IMR-90 (cell line): ENCODE measurements around the gene LRP1-AS. TPM values are rescaled to one million over a fixed set of nuclear protein-coding genes. Genes with fewer than 3 reads are reported as not detected.

Experiments used
- ATAC-seq: fragments of 200-7000 bp; cut with Tn5 transposase; 2 replicates; pipeline ENCODE4 v1.9.1; 2020; ENCODE audit warnings: low read depth, mild to moderate bottlenecking, moderate library complexity
- BruUV-seq: library from RNA; stranded (reverse); fragments of 400-500 nt; replicated peaks from 2 replicates; lab custom pipeline; 2021; lab: Mats Ljungman, UMichigan
- CTCF ChIA-PET: fragments of 300-600 bp; formaldehyde crosslinking; extraction: SDS; loops from one replicate; lab custom pipeline; 2021; ENCODE audit warnings: antibody characterized with exemption; lab: Yijun Ruan, JAX
- POLR2A ChIA-PET: fragments of 300-600 bp; sonication (Branson Sonifier 250); formaldehyde crosslinking; loops from one replicate; lab custom pipeline; 2022; ENCODE audit warnings: antibody characterized with exemption; ENCODE audit not compliant: unreplicated experiment; lab: Charles Lee
- DNase-seq: peaks from one replicate; pipeline ENCODE4 v3.0.0; 2013
- H2AFZ ChIP-seq: replicated peaks from 2 replicates; pipeline ENCODE3; 2013; ENCODE audit warnings: low read length, mild to moderate bottlenecking; ENCODE audit not compliant: poor library complexity
- H2AK5ac ChIP-seq: 2 replicates; pipeline ENCODE4 v1.6.1; 2013; ENCODE audit warnings: low read depth, low read length, inconsistent platforms
- H2AK9ac ChIP-seq: replicated peaks from 2 replicates; pipeline ENCODE3; 2013; ENCODE audit warnings: mild to moderate bottlenecking, low read depth, low read length, moderate library complexity; ENCODE audit not compliant: poor library complexity
- H2BK120ac ChIP-seq: 2 replicates; pipeline ENCODE4 v1.6.1; 2013; ENCODE audit warnings: low read depth, low read length, inconsistent platforms
- H2BK15ac ChIP-seq: 3 replicates; pipeline ENCODE4 v1.6.1; 2013; ENCODE audit warnings: low read depth, low read length, inconsistent platforms
- H2BK20ac ChIP-seq: 2 replicates; pipeline ENCODE4 v1.6.1; 2013; ENCODE audit warnings: low read depth, mild to moderate bottlenecking, inconsistent platforms, low read length, moderate library complexity
- H2BK5ac ChIP-seq: 2 replicates; pipeline ENCODE4 v1.6.1; 2013; ENCODE audit warnings: mild to moderate bottlenecking, low read depth, low read length, inconsistent platforms; ENCODE audit not compliant: poor library complexity, severe bottlenecking
- H3K14ac ChIP-seq: replicated peaks from 2 replicates; pipeline ENCODE4 v1.6.1; 2013; ENCODE audit warnings: low read depth, low read length, inconsistent platforms
- H3K18ac ChIP-seq: 2 replicates; pipeline ENCODE4 v1.6.1; 2013; ENCODE audit warnings: low read depth, low read length, control low read depth
- H3K23ac ChIP-seq: 2 replicates; pipeline ENCODE4 v1.6.1; 2013; ENCODE audit warnings: low read depth, low read length, inconsistent platforms
- H3K27ac ChIP-seq: 2 replicates; pipeline ENCODE4 v1.5.1; 2013; ENCODE audit warnings: mild to moderate bottlenecking, control low read depth, low read length; ENCODE audit not compliant: insufficient read depth
- H3K27me3 ChIP-seq: 2 replicates; pipeline ENCODE4 v1.6.1; 2013; ENCODE audit warnings: low read length; ENCODE audit not compliant: control insufficient read depth, insufficient read depth
- H3K36me3 ChIP-seq: 2 replicates; pipeline ENCODE4 v1.6.1; 2013; ENCODE audit warnings: low read length, mixed read lengths; ENCODE audit not compliant: control insufficient read depth, insufficient read depth
- H3K4ac ChIP-seq: 2 replicates; pipeline ENCODE4 v1.6.1; 2013; ENCODE audit warnings: low read depth, low read length, inconsistent platforms
- H3K4me1 ChIP-seq: 2 replicates; pipeline ENCODE4 v1.6.1; 2013; ENCODE audit warnings: low read length, mixed read lengths; ENCODE audit not compliant: control insufficient read depth, insufficient read depth
- H3K4me2 ChIP-seq: 2 replicates; pipeline ENCODE4 v1.6.1; 2013; ENCODE audit warnings: low read depth, mild to moderate bottlenecking, control low read depth, low read length, moderate library complexity
- H3K4me3 ChIP-seq: 2 replicates; pipeline ENCODE4 v1.5.1; 2013; ENCODE audit warnings: low read depth, mild to moderate bottlenecking, control low read depth, low read length, moderate library complexity; ENCODE audit not compliant: insufficient read depth
- H3K56ac ChIP-seq: 2 replicates; pipeline ENCODE4 v1.6.1; 2013; ENCODE audit warnings: low read length, inconsistent platforms; ENCODE audit not compliant: insufficient read depth; ENCODE audit errors: extremely low read depth
- H3K79me1 ChIP-seq, 2 experiments: 2 replicates each; pipeline ENCODE4 v1.6.1; 2013; ENCODE audit warnings: low read length in 2 of 2, inconsistent platforms in 1 of 2, low read depth in 1 of 2
- H3K9ac ChIP-seq: 2 replicates; pipeline ENCODE4 v1.6.1; 2013; ENCODE audit warnings: low read depth, low read length, control low read depth
- H3K9me1 ChIP-seq: 2 replicates; pipeline ENCODE4 v1.6.1; 2013; ENCODE audit warnings: low read length, inconsistent platforms; ENCODE audit not compliant: insufficient read depth
- H3K9me3 ChIP-seq: 2 replicates; pipeline ENCODE4 v1.6.1; 2013; ENCODE audit warnings: low read length; ENCODE audit not compliant: control insufficient read depth, insufficient read depth
- H4K20me1 ChIP-seq: 2 replicates; pipeline ENCODE4 v1.6.1; 2013; ENCODE audit warnings: low read length, inconsistent platforms; ENCODE audit not compliant: insufficient read depth
- H4K5ac ChIP-seq: 2 replicates; pipeline ENCODE4 v1.6.1; 2013; ENCODE audit warnings: mild to moderate bottlenecking, low read depth, low read length, control low read depth
- H4K8ac ChIP-seq, 2 experiments: 2 replicates each; pipeline ENCODE4 v1.6.1; 2013; ENCODE audit warnings: low read depth in 2 of 2, low read length in 2 of 2, control low read depth in 1 of 2, inconsistent platforms in 1 of 2
- H4K91ac ChIP-seq: 2 replicates; pipeline ENCODE4 v1.6.1; 2013; ENCODE audit warnings: low read depth, low read length, inconsistent platforms; ENCODE audit not compliant: insufficient read depth
- BHLHE40 ChIP-seq: fragments of 150-350 bp; IDR thresholded peaks from 2 replicates; pipeline ENCODE4 v1.6.1; 2016; ENCODE audit warnings: mild to moderate bottlenecking, low read depth, low read length
- CEBPB ChIP-seq: IDR thresholded peaks from 2 replicates; pipeline ENCODE4 v1.6.1; 2012; ENCODE audit warnings: low read depth, low read length, improper control_type of control experiment
- CHD1 ChIP-seq: IDR thresholded peaks from 2 replicates; pipeline ENCODE4 v1.6.1; 2012; ENCODE audit warnings: low read depth, low read length, improper control_type of control experiment
- CTCF ChIP-seq: conservative IDR thresholded peaks from 2 replicates; pipeline ENCODE4 v1.5.1; 2012; ENCODE audit warnings: mild to moderate bottlenecking, low read depth, low read length, improper control_type of control experiment
- ELK1 ChIP-seq: fragments of 150-350 bp; IDR thresholded peaks from 2 replicates; pipeline ENCODE4 v1.6.1; 2016; ENCODE audit warnings: low read depth, mild to moderate bottlenecking, low read length, moderate library complexity, borderline replicate concordance
- FOS ChIP-seq: fragments of 150-350 bp; IDR thresholded peaks from 2 replicates; pipeline ENCODE4 v1.6.1; 2016; ENCODE audit warnings: low read depth, low read length
- MAFK ChIP-seq: IDR thresholded peaks from 2 replicates; pipeline ENCODE4 v1.6.1; 2012; ENCODE audit warnings: low read depth, low read length, improper control_type of control experiment
- MAZ ChIP-seq: IDR thresholded peaks from 2 replicates; pipeline ENCODE4 v1.6.1; 2012; ENCODE audit warnings: low read depth, mild to moderate bottlenecking, low read length, improper control_type of control experiment, moderate library complexity, borderline replicate concordance
- MXI1 ChIP-seq: IDR thresholded peaks from 2 replicates; pipeline ENCODE4 v1.6.1; 2012; ENCODE audit warnings: low read depth, mild to moderate bottlenecking, low read length, moderate library complexity, borderline replicate concordance
- NFE2L2 ChIP-seq: fragments of 150-350 bp; IDR thresholded peaks from 2 replicates; pipeline ENCODE4 v1.6.1; 2016; ENCODE audit warnings: low read depth, mild to moderate bottlenecking, low read length
- POLR2A ChIP-seq: IDR thresholded peaks from 2 replicates; pipeline ENCODE4 v1.6.1; 2012; ENCODE audit warnings: mild to moderate bottlenecking, low read depth, low read length
- RAD21 ChIP-seq: IDR thresholded peaks from 2 replicates; pipeline ENCODE4 v1.6.1; 2012; ENCODE audit warnings: low read length, improper control_type of control experiment
- RCOR1 ChIP-seq: IDR thresholded peaks from 2 replicates; pipeline ENCODE4 v1.6.1; 2012; ENCODE audit warnings: mild to moderate bottlenecking, low read length, improper control_type of control experiment; ENCODE audit not compliant: insufficient replicate concordance
- RFX5 ChIP-seq: IDR thresholded peaks from 2 replicates; pipeline ENCODE4 v1.8.0; 2012; ENCODE audit warnings: low read depth, mild to moderate bottlenecking, low read length, moderate library complexity
- SMC3 ChIP-seq: fragments of 150-350 bp; IDR thresholded peaks from 2 replicates; pipeline ENCODE4 v1.6.1; 2016; ENCODE audit warnings: low read depth, mild to moderate bottlenecking, antibody characterized with exemption, low read length, moderate library complexity
- USF2 ChIP-seq: fragments of 150-350 bp; IDR thresholded peaks from 2 replicates; pipeline ENCODE4 v1.6.1; 2017; ENCODE audit warnings: mild to moderate bottlenecking, antibody characterized with exemption, low read length, low read depth
- WGBS, 2 experiments: methylation state at CpG; one replicate each; pipeline versions ENCODE4 v1.1.5 to v1.1.7; 2013; ENCODE audit warnings: missing lambda C conversion rate in 2 of 2; ENCODE audit not compliant: insufficient read length in 1 of 2; ENCODE audit errors: extremely low coverage in 2 of 2; 5-methylcytosine and 5-hydroxymethylcytosine counted together
- dilution Hi-C: fragments of 300-500 bp; cut with HindIII; formaldehyde crosslinking; loops from one replicate; pipeline ENCODE4 v1.14.3; 2018; ENCODE audit warnings: low sequenced_read_pairs; ENCODE audit not compliant: unreplicated experiment
- in situ Hi-C: fragments of 300-500 bp; cut with MboI; formaldehyde crosslinking; loops from 3 replicates; pipeline ENCODE4 v1.14.3; 2019; ENCODE audit warnings: low sequenced_read_pairs, inconsistent platforms, mixed read lengths
- intact Hi-C: fragments of 100-400 bp; cut with micrococcal nuclease; formaldehyde crosslinking; loops from 2 replicates; pipeline ENCODE4 v1.10.0; 2022
- polyA plus RNA-seq, 3 experiments: library from polyadenylated mRNA; depleted of rRNA; stranded (reverse); fragments of >200 nt; gene quantifications; 2 replicates each; pipeline ENCODE4 v1.2.3, GENCODE V29; 2012; ENCODE audit warnings: low replicate concordance in 1 of 3
- total RNA-seq: library from RNA; depleted of rRNA; stranded (reverse); fragments of >200 nt; gene quantifications from 2 replicates; pipeline ENCODE4 v1.2.3, GENCODE V29; 2012

LRP1-AS gene
- total and polyA plus RNA-seq, 2 of the 4 experiments (the other 2 are of a cell fraction), result not detected

- Histone ChIP-seq H2AK5ac (peak overlapping the region; percentile 29; the same call in 1 of the 2 replicates), H3K9me3 (no peaks in the 10 kb centered on the region; the same call in 1 of the 2 replicates), H4K20me1 (peaks cover 20% of the 10 kb centered on the region; the same call in 1 of the 2 replicates), H3K27ac (no peak overlapping the region), H3K56ac (no peak overlapping the region), H2BK15ac (no peak overlapping the region), H2AFZ (no peak overlapping the region), H3K23ac (0 out of 2 replicates have a peak overlapping the region, but pooled peaks have one; percentile 11), H3K79me1 (peaks cover under 1 to 23% of the 10 kb centered on the region in 2 experiments; a peak in 3 of 4 replicates), H3K4me2 (no peak overlapping the region; the same call in 1 of the 2 replicates), H4K8ac (no peak overlapping the region; a peak in 1 of 4 replicates), H3K4me1 (peaks cover 4% of the 10 kb centered on the region), H4K91ac (no peak overlapping the region), H3K9me1 (peaks cover under 1% of the 10 kb centered on the region; the same call in 1 of the 2 replicates), H2AK9ac (peak overlapping the region; percentile 75), H3K18ac (no peak overlapping the region), H2BK20ac (no peak overlapping the region), H4K5ac (no peak overlapping the region), H3K36me3 (peaks cover 4% of the 10 kb centered on the region; the same call in 1 of the 2 replicates), H3K4me3 (no peak overlapping the region), H3K14ac (no peak overlapping the region), H2BK120ac (no peak overlapping the region), H3K27me3 (no peaks in the 10 kb centered on the region), H3K9ac (no peak overlapping the region), H3K4ac (no peak overlapping the region), H2BK5ac (no peak overlapping the region)
- no peak for DNase-seq
- dilution Hi-C loops, result no loop called here
- in situ Hi-C loops, result no loop called here
- no TSS peak for BruUV-seq
- ChIA-PET CTCF (interaction anchor here (0.7 kb wide), 2 partner anchors 31 to 50 kb away, joined by 3 to 4 read pairs; no protein-coding TSS in a partner anchor), POLR2A (no interaction called here)
- TF ChIP-seq SMC3 (no peak), RAD21 (no peak), RFX5 (no peak), MAFK (no peak), POLR2A (no peak), MXI1 (no peak), CTCF (no peak), CEBPB (no peak), ELK1 (no peak), RCOR1 (no peak), USF2 (no peak), MAZ (no peak), BHLHE40 (no peak), CHD1 (no peak), FOS (no peak), NFE2L2 (no peak)
- intact Hi-C loops, result no loop called here
- ATAC-seq, result no peak
- WGBS, 2 experiments, result 61% methylated on average over 3 of the region's 7 CpGs; no CpG with 5 or more reads in 1 of the 2 experiments
Observed at GRCh38 chr12:57126561-57126960, 20.9 kb downstream of the LRP1-AS start.
